HCT116 (cell line): Measurements from ENCODE around the gene HBA1.
A peak's percentile ranks its signal among the peaks of the same experiment; 100 is the strongest.

Source experiments
- CTCF ChIP-seq, 3 experiments: fragments of 200-600 bp in 1 of 3; sonication (generic) in 1 of 3; IDR thresholded peaks in 2 of 3; conservative IDR thresholded peaks in 1 of 3; 2 replicates each; pipeline ENCODE4 v1.5.1; 2012 to 2017; ENCODE audit warnings: low read depth in 2 of 3, low read length in 2 of 3, antibody characterized with exemption in 1 of 3, borderline replicate concordance in 1 of 3, control low read depth in 1 of 3, mild to moderate bottlenecking in 1 of 3, mixed read lengths in 1 of 3, mixed run types in 1 of 3, moderate library complexity in 1 of 3; ENCODE audit not compliant: insufficient read depth in 1 of 3
- EZH2phosphoT487 ChIP-seq: fragments of 200-600 bp; IDR thresholded peaks from 2 replicates; pipeline ENCODE4 v1.6.1; 2018; ENCODE audit warnings: antibody characterized with exemption, borderline replicate concordance
- POLR2A ChIP-seq: IDR thresholded peaks from 2 replicates; pipeline ENCODE4 v1.7.0; 2011; ENCODE audit warnings: borderline replicate concordance; ENCODE audit not compliant: insufficient read depth, insufficient read length; ENCODE audit errors: extremely low read depth
- ZBTB33 ChIP-seq: IDR thresholded peaks from 2 replicates; pipeline ENCODE4 v1.6.1; 2011; ENCODE audit warnings: mild to moderate bottlenecking, low read length, moderate library complexity; ENCODE audit not compliant: insufficient replicate concordance; ENCODE audit errors: extremely low read depth

GRCh38 chr16:188674-189073, 12.2 kb downstream of the HBA1 start:
- TF ChIP-seq EZH2phosphoT487, result no peak
- TF ChIP-seq CTCF (IDR thresholded peaks at IDR 0.05 in 2 of 3, conservative IDR thresholded peaks at IDR 0.05 in 1 of 3; ENCODE audit: borderline replicate concordance in 1 of 3, insufficient read depth in 1 of 3, low read depth in 2 of 3, low read length in 2 of 3), result peak in 2 of 3 experiments; percentile 23 to 34; a peak in 2 of 6 replicates
- no peak for TF ChIP-seq ZBTB33
- TF ChIP-seq POLR2A, result no peak
